OCI-LY7 (cell line): ENCODE data around the gene PAXX. TPM values are rescaled to one million over a fixed set of nuclear protein-coding genes. Genes with fewer than 3 reads are reported as not detected.

ENCODE experiments used
- BruUV-seq: library from RNA; stranded (reverse); fragments of 400-500 nt; replicated peaks from 2 replicates; lab custom pipeline; 2021; lab: Mats Ljungman, UMichigan
- CTCF ChIA-PET: fragments of 300-600 bp; sonication (Branson Sonifier 250); formaldehyde crosslinking; loops from one replicate; lab custom pipeline; 2022; ENCODE audit warnings: antibody characterized with exemption; ENCODE audit not compliant: unreplicated experiment; lab: Charles Lee
- POLR2A ChIA-PET: fragments of 300-600 bp; sonication (Branson Sonifier 250); formaldehyde crosslinking; loops from one replicate; lab custom pipeline; 2022; ENCODE audit warnings: antibody characterized with exemption; lab: Charles Lee
- DNase-seq: peaks from one replicate; pipeline ENCODE4 v3.0.0-alpha.2; 2015; ENCODE audit warnings: low spot score
- H2AFZ ChIP-seq: fragments of 200-600 bp; sonication (generic), shearing (Covaris generic); 2 replicates; pipeline ENCODE4 v1.6.1; 2014; ENCODE audit warnings: mild to moderate bottlenecking, antibody characterized with exemption, low read length, moderate library complexity
- H3K27ac ChIP-seq: fragments of 200-600 bp; sonication (generic); 2 replicates; pipeline ENCODE4 v1.5.1; 2014; ENCODE audit warnings: mixed run types, low read depth, mild to moderate bottlenecking, moderate library complexity, low read length, inconsistent platforms; ENCODE audit not compliant: poor library complexity, severe bottlenecking
- H3K36me3 ChIP-seq: fragments of 200-600 bp; sonication (generic); 2 replicates; pipeline ENCODE4 v1.6.1; 2014; ENCODE audit warnings: mild to moderate bottlenecking, antibody characterized with exemption, low read length, moderate library complexity, mixed read lengths; ENCODE audit not compliant: insufficient read depth
- H3K4me1 ChIP-seq: fragments of 200-600 bp; sonication (generic); 2 replicates; pipeline ENCODE4 v1.5.1; 2014; ENCODE audit warnings: mild to moderate bottlenecking, low read length; ENCODE audit not compliant: insufficient read depth, poor library complexity, severe bottlenecking
- H3K4me2 ChIP-seq: fragments of 200-600 bp; sonication (generic); 2 replicates; pipeline ENCODE4 v1.6.1; 2014; ENCODE audit warnings: mild to moderate bottlenecking, low read length
- H3K4me3 ChIP-seq: fragments of 200-600 bp; sonication (generic); 2 replicates; pipeline ENCODE4 v1.5.1; 2014; ENCODE audit warnings: mild to moderate bottlenecking, low read depth, low read length; ENCODE audit not compliant: poor library complexity, severe bottlenecking
- H3K79me2 ChIP-seq: fragments of 200-600 bp; sonication (generic); 2 replicates; pipeline ENCODE4 v1.6.1; 2016; ENCODE audit warnings: low read depth, mild to moderate bottlenecking, low read length, moderate library complexity, mixed read lengths; ENCODE audit not compliant: insufficient read depth
- H3K9me2 ChIP-seq: fragments of 200-600 bp; sonication (generic); 2 replicates; pipeline ENCODE4 v1.6.1; 2016; ENCODE audit warnings: mild to moderate bottlenecking, low read length, mixed read lengths; ENCODE audit not compliant: insufficient read depth
- H3K9me3 ChIP-seq: fragments of 200-600 bp; sonication (generic); 2 replicates; pipeline ENCODE4 v1.6.1; 2014; ENCODE audit warnings: mild to moderate bottlenecking, mixed run types, low read length, mixed read lengths
- H4K20me1 ChIP-seq: fragments of 200-600 bp; sonication (generic); 2 replicates; pipeline ENCODE4 v1.6.1; 2014; ENCODE audit warnings: mild to moderate bottlenecking, antibody characterized with exemption, low read length, moderate library complexity, mixed read lengths; ENCODE audit not compliant: insufficient read depth
- EZH2phosphoT487 ChIP-seq: fragments of 200-600 bp; sonication (generic); IDR thresholded peaks from 2 replicates; pipeline ENCODE4 v1.6.1; 2018; ENCODE audit warnings: low read depth, borderline replicate concordance, mild to moderate bottlenecking, mixed run types, antibody characterized with exemption, low read length, moderate library complexity, mixed read lengths
- intact Hi-C: fragments of 100-400 bp; cut with micrococcal nuclease; formaldehyde crosslinking; loops from one replicate; pipeline ENCODE4 v1.10.0; 2022; ENCODE audit not compliant: unreplicated experiment
- total RNA-seq, 2 experiments: library from RNA; depleted of rRNA in 1 of 2; stranded (reverse); fragments of >200 nt in 1 of 2; shearing (Covaris generic) in 1 of 2; gene quantifications; 2 replicates each; pipeline ENCODE4 v1.2.3, GENCODE V29; 2014 to 2022
- TF ChIP-seq, protein P1 (sequence below): fragments of 200-600 bp; sonication (generic); conservative IDR thresholded peaks from 2 replicates; pipeline ENCODE4 v1.5.1; 2014; ENCODE audit warnings: mild to moderate bottlenecking, antibody characterized with exemption, low read length, moderate library complexity, mixed read lengths

PAXX gene
- total RNA-seq, 2 experiments from 2014 or later, result 45.7 to 63.5 TPM

DNA sequence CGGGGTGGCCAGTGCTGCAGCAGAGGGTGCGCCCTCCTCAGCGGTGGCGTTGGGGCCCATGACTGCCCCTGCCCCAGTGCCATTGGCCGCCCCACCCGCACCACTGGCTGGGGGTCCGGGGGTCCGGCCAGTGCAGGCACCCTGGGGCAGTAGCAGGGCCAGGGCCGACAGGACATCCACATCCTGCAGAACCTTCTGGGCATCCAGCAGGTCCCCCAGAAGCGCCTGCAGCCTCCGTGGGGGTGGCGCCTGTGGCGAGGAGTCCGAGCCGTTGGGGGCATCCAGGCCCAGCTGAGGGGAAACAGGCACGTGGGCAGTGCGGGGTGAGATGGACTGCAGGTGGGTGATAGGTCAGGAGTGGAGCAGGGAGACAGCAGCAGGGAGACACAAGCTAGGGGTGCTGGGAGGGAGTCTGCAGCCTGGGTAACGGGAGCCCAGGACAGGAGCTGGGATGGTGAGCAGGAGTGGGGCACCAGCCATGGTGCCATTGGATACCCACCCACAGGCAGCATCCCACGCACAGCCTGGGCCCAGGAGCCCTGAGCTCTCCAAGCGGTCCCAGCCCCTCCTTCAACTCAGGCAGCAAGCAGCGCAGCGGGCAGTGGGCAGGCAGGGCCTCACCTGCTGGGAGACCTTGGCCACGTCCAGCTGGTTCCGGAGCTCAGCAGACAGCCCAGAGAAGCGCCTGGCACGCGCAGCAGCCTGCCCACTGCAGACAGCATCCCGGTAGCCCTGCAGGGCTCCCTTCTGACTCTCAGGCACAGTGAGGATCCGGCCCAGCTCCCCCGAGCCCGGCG is 28.7 kb downstream of the PAXX start:
- Histone ChIP-seq H3K9me2 (no peaks in the 10 kb centered on the region), H3K4me2 (no peak overlapping the region), H3K27ac (no peak overlapping the region), H3K4me1 (peaks cover 21% of the 10 kb centered on the region), H2AFZ (no peak overlapping the region), H3K79me2 (no peaks in the 10 kb centered on the region), H4K20me1 (no peaks in the 10 kb centered on the region), H3K9me3 (no peaks in the 10 kb centered on the region), H3K4me3 (no peak overlapping the region), H3K36me3 (no peaks in the 10 kb centered on the region)
- TF ChIP-seq EZH2phosphoT487, result no peak
- TF ChIP-seq, protein P1, sequence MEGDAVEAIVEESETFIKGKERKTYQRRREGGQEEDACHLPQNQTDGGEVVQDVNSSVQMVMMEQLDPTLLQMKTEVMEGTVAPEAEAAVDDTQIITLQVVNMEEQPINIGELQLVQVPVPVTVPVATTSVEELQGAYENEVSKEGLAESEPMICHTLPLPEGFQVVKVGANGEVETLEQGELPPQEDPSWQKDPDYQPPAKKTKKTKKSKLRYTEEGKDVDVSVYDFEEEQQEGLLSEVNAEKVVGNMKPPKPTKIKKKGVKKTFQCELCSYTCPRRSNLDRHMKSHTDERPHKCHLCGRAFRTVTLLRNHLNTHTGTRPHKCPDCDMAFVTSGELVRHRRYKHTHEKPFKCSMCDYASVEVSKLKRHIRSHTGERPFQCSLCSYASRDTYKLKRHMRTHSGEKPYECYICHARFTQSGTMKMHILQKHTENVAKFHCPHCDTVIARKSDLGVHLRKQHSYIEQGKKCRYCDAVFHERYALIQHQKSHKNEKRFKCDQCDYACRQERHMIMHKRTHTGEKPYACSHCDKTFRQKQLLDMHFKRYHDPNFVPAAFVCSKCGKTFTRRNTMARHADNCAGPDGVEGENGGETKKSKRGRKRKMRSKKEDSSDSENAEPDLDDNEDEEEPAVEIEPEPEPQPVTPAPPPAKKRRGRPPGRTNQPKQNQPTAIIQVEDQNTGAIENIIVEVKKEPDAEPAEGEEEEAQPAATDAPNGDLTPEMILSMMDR, result no peak
- POLR2A ChIA-PET, result no interaction called here
- no TSS peak for BruUV-seq
- DNase-seq, result no peak
- CTCF ChIA-PET, result no interaction called here
- intact Hi-C loops, result no loop called here

DNA sequence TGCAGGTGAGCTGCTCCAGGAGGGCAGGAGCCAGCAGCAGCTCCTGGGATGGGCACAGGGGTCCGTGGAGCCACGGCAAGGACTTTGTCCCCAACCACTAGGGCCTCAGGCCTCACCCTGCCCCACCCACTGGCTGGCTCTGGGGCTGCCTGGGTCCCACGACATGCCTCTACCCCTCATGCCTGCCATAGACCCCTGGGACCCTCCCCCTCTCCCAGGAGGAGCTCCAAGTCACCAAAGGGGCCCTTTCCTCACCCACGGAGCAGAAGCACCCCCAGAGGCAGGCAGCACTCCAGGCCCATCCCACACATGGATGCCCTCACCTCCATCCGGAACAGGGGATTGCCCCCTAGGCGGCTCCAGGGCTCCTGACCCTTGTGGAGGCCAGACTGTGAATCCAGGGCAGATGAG is 29.4 kb downstream of the PAXX start:
- POLR2A ChIA-PET, result interaction anchor here (0.5 kb wide), 1 partner anchor 51 kb away, joined by 3 read pairs; no protein-coding TSS in a partner anchor
- TF ChIP-seq EZH2phosphoT487, result no peak
- TF ChIP-seq, protein P1, result no peak
- Histone ChIP-seq H2AFZ (no peak overlapping the region), H3K4me2 (no peak overlapping the region), H4K20me1 (no peaks in the 10 kb centered on the region), H3K27ac (no peak overlapping the region), H3K79me2 (no peaks in the 10 kb centered on the region), H3K4me1 (peaks cover 26% of the 10 kb centered on the region), H3K9me2 (no peaks in the 10 kb centered on the region), H3K4me3 (no peak overlapping the region), H3K9me3 (no peaks in the 10 kb centered on the region), H3K36me3 (no peaks in the 10 kb centered on the region)
- CTCF ChIA-PET, result interaction anchor here (0.9 kb wide), 1 partner anchor 14 kb away, joined by 3 read pairs; no protein-coding TSS in a partner anchor
- no peak for DNase-seq
- intact Hi-C loops, result no loop called here
- BruUV-seq, result no TSS peak
